HG02973 (cell line): Measurements from ENCODE around the gene POMC.
"Not testable (repeated sequence)": the region's sequence is repeated elsewhere in the genome, so short reads cannot be mapped to it uniquely, and the experiment has no call there.

ENCODE experiments used
- ATAC-seq: cut with Tn5 transposase; IDR thresholded peaks from one replicate; pipeline ENCODE4 v1.9.1; 2021; ENCODE audit warnings: moderate library complexity; ENCODE audit not compliant: unreplicated experiment

Gene POMC

DNA sequence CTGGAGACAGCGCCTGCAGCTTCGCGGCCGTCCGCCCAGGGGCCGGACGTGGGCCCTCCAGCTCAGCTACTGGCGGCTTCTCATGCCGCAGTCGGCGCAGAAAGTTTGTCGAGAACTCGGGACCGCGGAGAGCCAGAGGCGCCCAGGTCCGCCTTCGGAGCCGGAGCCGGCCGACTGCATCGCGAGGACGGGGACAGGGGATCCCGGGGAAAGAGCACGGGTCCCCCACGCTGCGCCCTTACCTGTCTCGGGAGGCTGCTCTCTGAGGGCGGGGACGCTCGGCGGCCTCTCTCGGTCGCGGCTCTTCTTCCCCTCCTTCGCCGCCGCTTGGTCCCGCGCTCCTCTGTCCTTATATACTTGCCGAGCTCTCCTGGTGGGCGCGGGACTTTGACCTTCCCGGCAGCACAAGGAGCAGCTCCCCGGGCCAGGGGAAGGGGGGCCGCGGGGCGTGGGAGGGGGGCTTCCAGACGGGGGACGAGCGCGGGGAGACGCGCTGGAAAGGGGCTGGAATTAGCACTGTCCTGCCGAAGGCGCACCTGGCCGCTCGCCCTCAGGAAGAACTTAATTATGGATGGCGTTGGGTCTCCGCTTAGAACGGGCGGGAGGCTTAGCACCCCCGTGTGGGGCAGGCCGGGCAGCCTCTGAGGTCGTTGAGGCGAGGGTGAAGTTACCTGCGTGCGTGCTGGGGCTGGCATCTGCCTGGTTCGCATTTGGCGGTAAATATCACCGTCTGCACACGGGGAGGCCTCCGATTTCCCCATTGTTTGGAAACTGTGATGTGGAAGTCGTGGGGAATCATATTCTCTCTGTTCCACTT is at the start of gene POMC:
Gene POMC, minus strand, starts transcription at position 325 of the 817 bp plus-strand sequence. CDS start 3,808 bp downstream, outside the sequence.
- ATAC-seq: no peak

DNA sequence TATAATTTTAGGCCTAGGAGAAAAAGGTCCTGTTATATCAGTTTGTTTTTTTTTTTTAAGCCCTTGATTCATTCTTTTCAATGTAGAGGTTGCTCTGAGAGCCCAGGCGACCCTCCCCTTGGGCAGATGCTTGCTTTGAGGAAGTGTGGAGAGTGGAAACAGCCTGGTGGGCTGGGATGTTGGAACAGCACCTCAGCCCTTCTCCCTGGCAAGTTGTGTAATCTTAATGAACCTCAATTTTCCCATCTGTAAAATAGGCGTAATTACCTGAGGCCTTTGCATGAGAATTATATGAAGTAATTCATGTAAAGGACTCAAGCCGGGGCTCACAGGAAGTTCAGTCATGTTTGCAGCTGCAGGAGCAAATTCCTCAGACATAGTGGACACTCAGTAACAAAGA is 49.7 kb upstream of the POMC start:
- ATAC-seq: no peak

DNA sequence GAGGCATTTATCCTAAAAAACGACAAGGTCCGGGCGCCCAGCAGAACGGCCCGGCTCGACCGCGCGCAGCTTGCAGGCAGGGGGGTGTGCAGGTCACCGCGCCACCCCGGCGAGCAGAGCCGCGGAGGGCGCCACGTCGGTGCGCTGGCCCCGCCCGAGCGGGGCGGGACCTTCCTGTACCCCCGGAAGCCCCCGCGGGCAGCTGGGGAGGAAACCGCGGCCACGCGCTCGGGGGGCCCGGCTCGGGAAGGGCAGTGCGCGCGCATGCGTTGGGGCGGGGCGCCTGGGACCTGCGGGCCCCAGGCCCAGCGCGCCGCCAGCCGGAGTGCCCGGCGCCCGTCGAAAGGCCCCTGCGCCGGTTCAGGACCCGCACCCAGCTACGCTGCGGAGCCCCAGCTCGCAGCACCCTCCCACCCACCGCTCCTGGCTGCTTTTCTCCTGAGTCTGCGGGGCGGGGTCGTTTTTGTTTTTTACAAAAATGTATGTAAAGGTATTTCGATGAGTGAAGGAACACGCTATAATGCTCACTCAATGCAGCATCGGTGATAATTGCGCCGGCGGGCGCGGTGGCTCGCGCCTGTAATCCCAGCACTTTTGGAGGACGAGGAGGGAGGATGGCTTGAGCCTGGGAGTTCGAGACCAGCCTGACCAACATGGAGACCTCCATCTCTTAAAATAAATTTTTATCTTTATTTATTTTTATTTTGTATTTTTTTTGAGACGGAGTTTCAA is 47.7 kb upstream of the POMC start:
- ATAC-seq: peak; percentile 65

DNA sequence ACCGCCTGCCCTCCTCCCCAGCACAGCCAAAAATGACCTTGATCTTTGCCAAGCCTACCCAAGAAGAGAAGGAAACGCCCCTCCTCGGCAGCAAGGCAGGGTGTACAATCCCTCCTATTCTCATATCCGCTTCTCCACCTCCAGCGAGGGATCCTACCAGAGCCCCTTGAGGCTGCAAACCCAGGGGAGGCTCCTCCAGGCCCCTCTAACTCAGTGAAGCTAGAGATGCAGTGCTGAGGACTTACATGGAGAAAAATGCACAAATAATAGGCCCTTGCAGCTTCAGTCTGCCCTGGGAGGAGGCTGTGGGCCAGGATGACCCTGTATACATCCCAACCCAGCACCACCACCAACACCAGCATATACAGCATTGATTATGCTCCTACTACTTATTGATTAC is 46.9 kb upstream of the POMC start:
- ATAC-seq: no peak

DNA sequence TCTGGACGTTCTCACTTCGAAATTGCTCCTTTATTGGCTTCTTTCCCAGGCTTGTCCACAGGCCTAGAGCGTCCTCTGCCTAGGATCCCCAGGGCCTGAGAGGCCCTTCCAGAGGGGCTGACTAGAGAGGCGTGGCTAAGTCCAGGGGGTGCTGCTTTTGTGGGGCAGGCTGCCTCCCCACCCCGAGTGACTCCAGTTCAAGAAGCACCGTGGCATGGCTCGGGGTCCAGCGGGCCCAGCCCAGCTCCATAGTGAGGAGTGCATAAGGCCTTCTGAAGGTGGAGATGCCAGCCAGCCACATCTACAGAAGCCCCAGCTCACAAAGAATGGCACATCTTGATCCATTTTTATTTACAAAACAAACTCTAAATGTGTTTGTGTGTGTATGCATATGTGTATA is 44.8 kb upstream of the POMC start:
- ATAC-seq: no peak

DNA sequence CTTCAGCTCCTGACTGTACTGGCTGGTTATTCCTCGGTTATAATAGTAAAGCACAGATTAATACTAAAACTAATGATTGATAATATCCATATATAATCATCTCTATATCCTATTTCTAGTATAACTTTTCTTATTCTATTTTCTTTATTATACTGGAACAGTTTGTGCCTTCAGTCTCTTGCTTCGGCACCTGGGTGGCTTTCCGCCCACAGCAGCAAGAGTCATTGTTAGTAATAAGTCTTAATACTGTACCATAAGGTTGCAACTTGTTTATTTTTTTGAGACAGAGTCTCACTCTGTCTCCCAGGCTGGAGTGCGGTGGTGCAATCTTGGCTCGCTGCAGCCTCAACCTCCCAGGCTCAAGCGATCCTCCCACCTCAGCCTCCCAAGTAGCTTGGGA is 42.5 kb upstream of the POMC start:
- not testable (repeated sequence) for ATAC-seq

DNA sequence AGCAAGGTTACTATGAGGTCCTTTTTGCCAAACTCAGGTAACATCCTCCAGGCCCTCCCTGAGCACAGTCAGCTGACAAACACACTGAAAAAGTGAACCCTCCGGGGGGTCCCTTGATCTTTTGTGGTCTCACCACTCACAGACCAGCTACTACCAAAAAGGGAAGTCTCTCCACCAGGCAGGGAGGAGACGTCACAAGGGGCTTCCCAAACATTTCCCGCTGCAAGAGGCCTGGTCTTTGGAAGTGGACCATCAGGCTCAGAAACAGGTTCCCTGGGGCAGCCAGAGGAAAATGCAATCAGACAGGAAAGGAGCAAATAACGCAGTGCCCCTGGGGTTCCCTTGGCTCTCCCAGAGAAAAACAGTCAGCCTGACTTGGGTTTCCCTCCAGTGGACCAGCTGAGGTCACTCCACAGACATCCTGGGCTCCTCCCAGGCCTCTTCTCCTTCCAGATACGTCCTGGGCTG is 38.7 kb upstream of the POMC start:
- no peak for ATAC-seq

DNA sequence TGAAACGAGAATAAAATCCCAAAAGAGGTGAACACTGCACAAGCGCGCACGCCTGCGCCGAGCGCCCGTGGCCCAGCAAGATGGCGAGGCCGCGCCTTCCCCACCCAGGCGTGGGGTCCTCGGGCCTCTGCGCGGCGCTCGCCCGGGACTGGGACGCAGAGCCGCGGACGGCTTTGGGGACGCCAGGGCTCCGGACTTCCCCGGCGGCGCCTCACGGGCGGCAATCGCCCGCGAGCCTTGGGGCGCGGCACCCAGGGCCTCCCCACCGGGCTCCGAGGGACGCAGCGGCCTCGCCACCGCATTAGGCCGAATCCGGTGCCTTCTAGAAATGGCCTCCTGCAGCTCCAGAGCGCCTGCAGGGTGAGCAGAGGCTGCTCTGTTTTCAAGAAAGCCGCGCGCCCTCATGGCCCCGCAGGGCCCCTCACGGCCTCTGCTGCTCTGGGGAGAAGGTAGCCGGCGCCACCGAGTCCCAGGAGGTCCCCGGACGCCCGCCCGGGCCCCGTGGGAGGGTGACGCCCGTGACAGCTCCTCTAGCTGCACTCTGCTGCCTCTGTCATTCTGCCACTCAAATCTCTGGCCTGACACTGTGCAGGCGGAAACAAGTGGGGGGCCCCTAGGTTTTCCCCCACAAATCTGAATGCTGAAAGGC is 35.9 kb upstream of the POMC start:
- ATAC-seq: no peak

DNA sequence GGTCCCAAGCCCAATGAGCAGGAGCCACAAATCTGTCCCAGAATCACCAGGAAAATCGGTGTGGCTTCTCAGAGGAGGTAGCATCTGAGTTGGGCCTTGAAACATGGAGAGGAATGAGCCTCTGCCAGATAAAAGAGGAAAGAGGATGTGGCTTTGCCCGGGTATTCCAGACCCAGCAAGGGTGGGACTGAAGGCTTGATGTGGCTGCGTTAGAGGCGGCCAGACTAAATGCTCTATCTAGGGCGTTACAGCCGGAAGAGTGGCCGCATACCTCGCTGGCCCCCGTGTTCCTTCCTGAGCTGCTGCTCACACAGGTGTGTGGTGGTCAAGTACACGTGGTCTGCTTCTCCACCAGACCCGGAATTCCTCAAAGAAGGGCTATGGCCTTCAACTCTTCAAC is 33.9 kb upstream of the POMC start:
- ATAC-seq: no peak

DNA sequence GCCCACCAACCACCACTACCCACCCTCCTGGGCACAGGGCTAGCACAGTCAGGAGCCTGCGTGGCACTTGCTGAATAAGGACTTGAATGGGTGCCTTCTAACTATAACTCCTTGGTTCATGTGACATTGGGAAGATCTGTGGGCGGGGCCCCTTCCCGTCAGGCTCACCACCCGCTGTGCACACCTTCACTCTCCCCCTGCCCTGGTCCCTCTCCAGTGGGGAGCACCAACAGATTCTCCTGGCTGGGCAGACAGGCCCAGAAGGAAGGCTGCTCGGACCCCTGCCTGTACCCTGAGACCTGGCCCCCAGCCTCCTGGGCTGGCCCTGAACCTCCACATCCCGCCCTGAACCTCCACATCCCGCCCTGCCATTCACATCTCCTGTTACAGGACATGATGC is 33.4 kb upstream of the POMC start:
- no peak for ATAC-seq

DNA sequence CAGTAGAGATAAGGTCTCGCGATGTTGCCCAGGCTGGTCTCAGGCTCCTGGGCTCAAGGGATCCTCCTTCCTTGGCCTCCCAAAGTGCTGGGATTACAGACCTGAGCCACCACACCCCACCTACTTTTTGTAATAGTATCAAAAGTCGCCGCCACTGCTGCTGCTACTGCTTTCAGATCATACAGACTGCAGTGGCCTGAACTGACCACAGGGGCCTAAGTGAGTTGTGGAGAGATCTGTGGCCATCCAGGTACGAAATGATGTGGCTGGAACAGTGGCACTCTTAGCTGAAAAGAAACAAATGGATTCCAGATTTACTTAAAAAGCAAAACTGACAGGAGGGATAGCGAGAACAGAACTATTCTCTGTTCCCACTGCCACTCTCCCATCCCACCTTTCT is 32.9 kb upstream of the POMC start:
- no peak for ATAC-seq

DNA sequence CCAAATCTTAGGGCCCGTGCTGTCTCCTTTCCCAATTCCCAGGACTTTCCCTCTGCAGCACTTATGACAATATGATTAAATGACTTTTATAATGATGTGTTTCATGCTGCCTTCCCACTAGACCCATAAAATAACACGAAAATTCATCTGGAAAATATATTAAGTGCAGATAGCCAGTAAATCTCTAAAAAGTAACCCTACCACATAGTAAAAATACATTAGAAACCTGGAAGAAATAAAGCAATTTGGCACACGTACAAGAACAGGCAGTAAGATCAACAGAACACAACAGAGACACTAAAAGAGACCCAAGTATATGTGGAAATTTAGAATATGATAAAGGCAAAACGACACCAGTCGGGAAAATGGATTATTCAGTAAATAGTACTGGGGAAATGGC is 30.2 kb upstream of the POMC start:
- no peak for ATAC-seq

DNA sequence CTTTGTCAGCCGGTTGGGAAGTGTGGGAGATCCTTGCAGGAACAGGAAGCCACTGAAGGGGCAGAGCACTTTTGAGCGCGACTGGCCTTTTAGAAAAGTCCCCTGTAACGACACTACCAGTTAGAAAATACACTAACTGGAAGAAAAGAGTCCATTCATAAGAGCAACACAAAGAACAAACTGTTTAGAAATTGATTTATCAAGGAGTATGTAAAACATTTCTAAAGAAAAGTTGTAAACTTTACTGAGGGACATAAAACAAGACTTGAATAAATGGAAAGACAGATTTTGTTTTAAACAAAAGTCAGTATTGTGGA is 29.8 kb upstream of the POMC start:
- ATAC-seq: no peak

DNA sequence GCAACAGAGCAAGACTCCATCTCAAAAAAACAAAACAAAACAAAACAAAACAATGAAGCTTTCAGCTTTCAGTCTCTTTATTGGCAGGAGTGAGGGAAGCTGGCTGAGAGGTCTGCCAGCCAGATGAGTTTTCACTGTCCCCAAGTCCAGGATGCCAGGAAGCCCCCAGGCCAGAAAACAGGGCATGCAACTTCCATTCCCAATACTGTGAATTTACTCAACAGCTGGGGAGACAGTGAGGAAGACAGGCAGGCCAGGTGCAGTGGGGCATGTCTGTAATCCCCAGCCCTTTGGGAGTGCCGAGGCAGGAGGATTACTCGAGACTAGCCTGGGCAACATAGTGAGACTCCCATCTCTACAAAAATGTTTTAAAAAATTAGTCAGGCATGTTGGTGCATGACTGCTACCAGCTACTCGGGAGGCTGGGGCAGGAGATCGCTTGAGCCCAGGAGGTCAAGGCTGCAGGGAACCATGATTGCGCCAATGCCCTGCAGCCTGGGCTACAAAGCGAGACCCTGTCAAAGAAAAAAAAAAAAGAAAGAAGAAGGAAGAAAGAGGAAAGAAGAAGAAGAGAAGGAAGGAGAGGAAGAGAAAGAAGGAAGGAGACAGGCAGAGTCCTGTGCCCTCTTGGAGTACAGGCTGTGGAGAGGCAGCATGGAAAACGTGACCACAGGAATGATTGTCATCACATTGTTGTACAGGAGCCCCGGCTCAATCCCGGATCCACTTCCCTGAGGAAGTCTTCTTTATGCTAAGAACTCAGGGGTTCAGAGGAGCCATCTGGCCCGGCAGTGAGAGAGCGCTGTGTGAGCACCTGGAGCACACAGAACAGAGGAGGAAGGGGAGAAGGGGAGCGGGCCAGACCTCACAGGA is 29.2 kb upstream of the POMC start:
- no peak for ATAC-seq

DNA sequence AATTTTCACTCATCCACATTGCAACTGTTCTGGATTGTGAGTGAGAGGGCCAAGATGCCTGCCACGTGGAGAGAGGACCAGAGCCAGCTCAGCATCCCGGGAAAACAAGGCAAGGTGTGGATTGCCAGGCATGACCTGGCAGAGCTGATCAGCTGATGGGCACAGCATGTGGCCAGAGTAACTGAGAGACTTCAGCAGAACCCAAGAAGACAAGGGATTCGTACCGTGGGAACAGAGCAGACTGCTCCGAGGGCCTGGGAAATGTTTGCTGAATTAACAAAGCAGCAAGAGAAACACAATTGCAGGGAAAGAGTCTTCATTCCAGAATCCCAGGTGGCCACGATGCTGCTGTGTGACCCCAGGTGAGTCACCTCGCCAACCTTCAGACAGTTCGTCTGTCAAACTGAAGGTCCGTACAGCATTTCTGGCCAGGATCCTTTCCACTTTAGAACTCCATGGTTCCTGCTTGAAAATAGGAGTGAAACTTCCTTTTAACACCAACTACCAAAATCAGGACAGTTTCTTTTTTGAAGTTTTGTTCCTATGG is 26.3 kb upstream of the POMC start:
- ATAC-seq: no peak

DNA sequence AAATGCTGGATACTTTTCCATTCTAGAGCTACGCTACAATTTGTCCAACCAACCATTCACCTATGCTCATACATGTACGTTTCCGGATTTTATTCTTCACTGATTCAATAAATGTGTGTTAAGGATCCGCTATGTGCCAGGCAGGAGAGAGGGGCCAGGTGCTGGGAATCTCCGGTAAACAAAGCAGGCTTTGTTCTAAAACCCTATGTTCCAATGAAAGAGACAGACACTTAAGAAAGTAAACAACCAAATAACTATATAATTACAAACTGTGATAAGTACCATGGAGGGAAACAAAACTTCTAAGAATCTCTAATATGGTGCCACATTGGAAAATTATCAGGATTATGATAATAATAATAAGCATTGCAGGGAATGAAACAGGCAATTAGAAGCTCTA is 22.2 kb upstream of the POMC start:
- ATAC-seq: no peak

DNA sequence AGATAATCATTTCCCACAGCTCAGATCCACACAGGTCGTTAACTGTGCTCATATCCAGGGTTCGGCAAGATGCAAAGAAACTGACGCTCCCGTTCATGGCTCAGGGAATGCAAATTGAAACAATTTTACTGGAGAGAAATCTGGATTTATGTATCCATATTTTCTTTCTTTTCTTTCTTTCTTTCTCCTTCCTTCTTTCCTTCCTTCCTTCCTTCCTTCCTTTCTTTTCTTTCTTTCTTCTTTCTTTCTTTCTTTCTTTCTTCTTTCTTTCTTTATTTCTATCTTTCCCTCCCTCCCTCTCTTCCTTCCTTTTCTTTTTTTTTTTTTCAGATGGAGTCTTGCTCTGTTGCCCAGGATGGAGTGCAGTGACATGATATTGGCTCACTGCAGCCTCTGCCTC is 20.0 kb upstream of the POMC start:
- ATAC-seq: no peak

DNA sequence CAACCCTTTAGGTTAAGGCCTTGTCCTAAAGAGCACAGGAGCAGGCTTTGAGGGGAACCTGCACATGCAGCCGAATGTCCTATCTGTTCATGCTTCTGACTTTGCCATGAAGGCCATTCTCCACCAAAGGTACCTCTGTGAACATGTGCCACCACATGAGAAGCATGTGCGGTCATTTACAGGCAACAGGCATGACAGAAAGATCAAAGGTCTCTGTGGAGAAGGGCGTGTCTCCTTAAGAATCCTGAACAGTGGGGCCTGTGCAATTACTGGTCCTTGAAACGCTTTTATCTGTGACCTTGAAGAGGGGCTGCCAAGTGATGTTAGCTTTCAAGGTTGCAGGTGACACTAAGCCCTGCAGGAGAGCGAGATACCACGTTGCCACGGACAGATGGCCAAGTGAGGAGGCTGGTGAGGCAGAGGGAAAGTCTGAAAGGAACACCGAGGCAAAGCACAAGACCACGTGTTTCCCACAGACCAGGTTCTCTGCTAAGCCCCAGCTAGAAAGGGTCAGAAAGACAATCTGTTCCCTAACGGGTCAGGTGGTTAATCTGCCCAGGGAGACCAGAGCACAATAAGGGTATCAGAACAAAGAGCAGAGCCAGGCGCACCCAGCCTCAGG is 19.5 kb upstream of the POMC start:
- ATAC-seq: no peak

DNA sequence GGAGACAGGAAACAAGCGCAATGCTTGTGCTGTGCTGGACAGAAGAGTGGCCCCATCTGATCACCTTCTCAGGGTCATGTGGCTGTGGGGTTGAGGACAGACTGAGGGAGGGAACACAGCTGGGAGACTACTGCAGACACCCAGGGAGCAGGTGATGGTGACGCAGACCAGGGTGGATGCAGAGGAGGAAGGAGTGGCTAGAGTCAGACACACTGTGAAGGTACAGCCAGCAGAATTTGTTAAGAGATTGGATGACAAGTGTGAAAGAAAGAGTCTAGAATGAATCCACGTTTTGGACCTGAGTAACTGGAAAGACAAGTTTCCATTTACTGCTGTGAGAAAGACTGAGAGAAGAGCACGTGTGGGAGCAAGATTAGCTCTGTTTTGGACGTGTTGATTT is 15.9 kb upstream of the POMC start:
- no peak for ATAC-seq

DNA sequence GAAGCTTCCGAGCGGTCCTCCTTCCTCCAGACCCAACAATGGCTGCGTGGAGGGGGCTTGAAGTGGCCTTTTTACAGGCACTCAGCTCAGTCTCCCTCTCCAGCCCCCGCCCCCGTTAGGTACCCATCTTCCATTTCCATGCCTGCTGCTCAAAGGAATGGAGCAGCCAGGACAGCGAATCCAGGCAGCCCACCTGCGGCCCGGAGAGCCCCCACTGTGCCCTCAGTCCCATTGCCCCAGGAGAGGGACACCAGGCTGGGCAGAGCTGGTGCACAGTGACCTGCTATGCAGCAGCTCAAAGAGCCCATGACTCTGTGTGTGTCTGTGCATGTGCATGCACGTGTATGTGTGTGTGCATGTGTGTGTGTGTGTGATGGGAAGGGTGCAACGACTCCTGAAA is 10.6 kb upstream of the POMC start:
- ATAC-seq: no peak
